Bronchial epithelial cell (primary cell): ENCODE results near the gene MEI1. TPM values are rescaled to one million over a fixed set of nuclear protein-coding genes. Genes with fewer than 3 reads are reported as not detected.

Experiments used
- DNase-seq: peaks from one replicate; pipeline ENCODE4 v3.0.0-alpha.2; 2010; ENCODE audit warnings: low read depth
- FAIRE-seq: peaks from 2 replicates; lab custom pipeline; 2011; peaks lifted over from hg19 to GRCh38; lab: Jason Lieb, UNC
- H3K27me3 ChIP-seq: 2 replicates; pipeline ENCODE4 v1.5.1; 2011; ENCODE audit warnings: low read length; ENCODE audit not compliant: control insufficient read depth, insufficient read depth
- H3K36me3 ChIP-seq: 2 replicates; pipeline ENCODE4 v1.5.1; 2011; ENCODE audit warnings: low read length; ENCODE audit not compliant: control insufficient read depth, insufficient read depth
- H3K4me3 ChIP-seq: 2 replicates; pipeline ENCODE4 v1.5.1; 2011; ENCODE audit warnings: mild to moderate bottlenecking, low read depth, low read length, control low read depth
- total RNA-seq: library from RNA; depleted of rRNA; stranded (reverse); fragments of >200 nt; gene quantifications from 2 replicates; pipeline ENCODE4 v1.2.1, GENCODE V29; 2014
- TF ChIP-seq, protein P1 (sequence below): IDR thresholded peaks from 2 replicates; pipeline ENCODE4 v1.5.1; 2011; ENCODE audit warnings: mild to moderate bottlenecking, moderate library complexity, low read length, control low read depth, inconsistent platforms; ENCODE audit not compliant: insufficient read depth, severe bottlenecking

The MEI1 gene
- total RNA-seq, 1 donor from 2014 or later = not detected

DNA sequence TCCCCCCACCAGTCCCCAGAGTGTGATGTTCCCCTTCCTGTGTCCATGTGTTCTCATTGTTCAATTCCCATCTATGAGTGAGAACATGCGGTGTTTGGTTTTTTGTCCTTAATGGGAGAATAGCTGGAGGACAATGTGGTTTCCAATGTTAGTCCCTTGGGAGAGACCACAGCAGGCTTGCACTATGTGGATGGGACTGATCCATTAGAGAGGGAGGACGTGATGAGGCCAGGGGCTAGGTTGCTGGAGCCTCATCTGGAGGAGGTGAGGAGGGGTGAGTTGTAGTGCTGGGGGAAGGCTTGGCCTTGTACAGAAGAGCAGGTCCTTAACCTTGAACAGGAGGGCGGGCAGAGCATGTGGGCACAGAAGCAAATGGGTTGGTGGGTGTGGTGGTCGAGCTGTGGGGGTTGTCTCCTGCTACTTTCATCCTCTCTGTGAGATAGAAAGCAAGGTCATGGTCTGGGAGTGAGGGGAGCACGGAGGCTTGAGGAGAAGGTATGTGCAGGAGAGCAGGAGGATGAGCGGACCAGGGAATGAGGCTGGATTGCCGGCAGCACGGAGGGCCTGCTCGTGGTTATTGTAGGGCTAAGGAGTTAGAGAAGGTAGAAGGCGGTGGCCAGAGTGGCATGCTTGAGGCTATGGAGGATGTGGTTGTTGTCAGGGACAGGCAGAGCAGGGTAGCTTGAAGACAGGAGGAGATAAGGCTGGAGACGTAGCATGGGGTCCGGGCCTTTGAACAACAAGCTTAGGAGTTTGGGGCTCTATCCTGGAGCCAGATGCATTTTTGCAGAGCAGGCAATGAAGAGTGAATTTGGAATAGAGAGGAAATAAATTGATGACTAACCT, 122.4 kb downstream of the MEI1 start:
- H3K36me3 ChIP-seq = peaks cover 1% of the 10 kb centered on the region
- DNase-seq (no peak), FAIRE-seq (no peak)
- TF ChIP-seq, protein P1, sequence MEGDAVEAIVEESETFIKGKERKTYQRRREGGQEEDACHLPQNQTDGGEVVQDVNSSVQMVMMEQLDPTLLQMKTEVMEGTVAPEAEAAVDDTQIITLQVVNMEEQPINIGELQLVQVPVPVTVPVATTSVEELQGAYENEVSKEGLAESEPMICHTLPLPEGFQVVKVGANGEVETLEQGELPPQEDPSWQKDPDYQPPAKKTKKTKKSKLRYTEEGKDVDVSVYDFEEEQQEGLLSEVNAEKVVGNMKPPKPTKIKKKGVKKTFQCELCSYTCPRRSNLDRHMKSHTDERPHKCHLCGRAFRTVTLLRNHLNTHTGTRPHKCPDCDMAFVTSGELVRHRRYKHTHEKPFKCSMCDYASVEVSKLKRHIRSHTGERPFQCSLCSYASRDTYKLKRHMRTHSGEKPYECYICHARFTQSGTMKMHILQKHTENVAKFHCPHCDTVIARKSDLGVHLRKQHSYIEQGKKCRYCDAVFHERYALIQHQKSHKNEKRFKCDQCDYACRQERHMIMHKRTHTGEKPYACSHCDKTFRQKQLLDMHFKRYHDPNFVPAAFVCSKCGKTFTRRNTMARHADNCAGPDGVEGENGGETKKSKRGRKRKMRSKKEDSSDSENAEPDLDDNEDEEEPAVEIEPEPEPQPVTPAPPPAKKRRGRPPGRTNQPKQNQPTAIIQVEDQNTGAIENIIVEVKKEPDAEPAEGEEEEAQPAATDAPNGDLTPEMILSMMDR = no peak
- no peak overlapping the region for H3K4me3 ChIP-seq
- H3K27me3 ChIP-seq = no peaks in the 10 kb centered on the region

DNA sequence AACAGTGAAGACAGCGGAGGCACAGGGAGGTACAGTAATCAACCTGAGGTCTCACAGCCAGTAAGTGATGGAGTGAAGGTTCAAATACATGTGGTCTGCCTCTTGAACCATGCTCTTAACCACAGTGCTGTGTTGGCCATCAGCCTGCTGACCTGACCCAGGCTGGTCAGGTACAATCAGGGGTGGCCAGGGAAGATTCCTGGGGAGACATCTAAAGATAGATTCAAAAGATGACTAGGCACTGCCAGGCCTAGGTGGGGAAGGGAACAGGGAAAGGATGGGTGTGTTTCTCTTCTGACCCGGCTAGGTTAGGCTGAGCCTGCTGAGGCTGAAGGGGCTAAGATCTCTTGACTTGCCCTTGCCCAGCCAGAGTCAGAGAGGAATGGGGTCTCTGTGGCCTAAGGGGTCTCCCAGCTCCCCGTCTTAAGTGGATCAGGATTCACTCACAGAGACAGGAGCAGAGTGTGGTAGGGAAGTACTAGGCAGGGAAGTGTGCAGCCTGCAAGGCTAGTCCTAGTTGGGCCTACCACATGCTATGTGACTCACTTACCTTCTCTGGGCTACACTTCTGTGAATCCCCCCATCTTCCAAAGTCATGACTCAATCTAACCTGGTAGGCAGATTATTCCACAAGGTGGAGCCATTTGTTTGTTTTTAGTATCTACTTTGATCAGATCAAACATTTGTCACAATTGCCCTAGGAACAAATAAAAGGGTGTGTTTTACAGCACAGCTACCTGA, 123.2 kb downstream of the MEI1 start:
- TF ChIP-seq, protein P1 = peak; percentile 28
- DNase-seq = peak; percentile 87
- Histone ChIP-seq H3K36me3 (peaks cover 1% of the 10 kb centered on the region), H3K4me3 (no peak overlapping the region), H3K27me3 (no peaks in the 10 kb centered on the region)
- peak; percentile 79 for FAIRE-seq

DNA sequence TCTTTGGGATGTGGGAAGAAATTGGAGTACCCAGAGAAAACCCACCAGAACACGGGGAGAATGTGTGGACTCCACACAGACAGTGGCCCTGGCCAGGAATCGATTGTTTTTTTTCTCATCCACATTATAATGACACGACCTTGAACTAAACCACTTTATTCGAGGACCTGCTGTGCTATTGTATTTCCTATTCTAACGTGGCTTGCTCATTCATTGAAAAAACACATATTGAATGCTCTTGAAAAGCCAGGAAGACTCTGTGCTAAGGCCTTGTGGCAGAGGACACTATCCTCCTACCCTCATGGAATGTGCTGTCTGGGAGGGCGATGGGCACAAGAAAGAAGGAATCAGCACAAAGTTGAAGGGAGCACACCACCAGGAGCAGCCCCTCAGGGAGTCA, 124.5 kb downstream of the MEI1 start:
- Histone ChIP-seq H3K36me3 (peaks cover 1% of the 10 kb centered on the region), H3K4me3 (no peak overlapping the region), H3K27me3 (no peaks in the 10 kb centered on the region)
- peak; percentile 62 for FAIRE-seq
- DNase-seq = no peak
- TF ChIP-seq, protein P1 = no peak

DNA sequence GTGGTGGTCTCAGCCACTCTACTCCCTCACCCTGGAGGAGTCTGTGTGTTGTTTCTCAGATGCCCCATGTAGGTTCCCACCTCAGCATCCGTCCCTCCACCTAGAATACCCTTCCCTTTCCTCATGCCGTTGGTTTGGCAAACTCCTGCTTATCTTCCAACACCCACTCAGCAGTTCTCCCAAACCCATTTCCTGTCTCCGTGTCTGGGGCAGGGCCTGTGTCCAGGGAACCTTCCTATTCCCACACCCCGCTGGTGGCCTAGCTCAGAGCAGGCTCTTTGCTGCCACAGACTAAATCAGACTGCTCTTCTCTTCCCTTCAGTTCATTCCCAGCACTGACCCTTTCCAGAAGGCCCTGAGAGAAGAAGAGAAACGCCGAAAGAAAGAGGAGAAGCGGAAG, 126.1 kb downstream of the MEI1 start:
- FAIRE-seq (no peak), DNase-seq (no peak)
- Histone ChIP-seq H3K36me3 (peaks cover 1% of the 10 kb centered on the region), H3K27me3 (no peaks in the 10 kb centered on the region), H3K4me3 (no peak overlapping the region)
- TF ChIP-seq, protein P1 = no peak

DNA sequence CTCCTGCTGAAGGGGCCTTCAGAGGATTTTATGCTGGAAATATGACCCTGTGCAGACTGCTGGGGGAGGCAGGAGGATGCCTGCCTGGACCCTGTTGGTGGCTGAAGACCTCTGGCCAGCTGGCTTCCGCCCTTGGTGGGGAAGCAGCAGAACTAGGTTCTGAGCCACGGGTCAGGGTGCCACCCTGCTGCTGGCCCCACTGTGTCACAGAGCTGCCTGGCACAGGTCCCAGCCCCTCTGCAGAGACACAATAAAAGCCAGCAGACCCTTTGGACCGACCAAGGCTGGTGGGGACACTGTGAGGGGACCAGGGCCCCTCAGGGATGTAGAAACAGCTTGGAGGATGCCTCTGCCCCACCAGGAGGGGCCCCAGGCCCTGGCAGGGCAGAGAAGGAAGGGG, 126.7 kb downstream of the MEI1 start:
- no peak for FAIRE-seq
- Histone ChIP-seq H3K27me3 (no peaks in the 10 kb centered on the region), H3K36me3 (peaks cover 1% of the 10 kb centered on the region), H3K4me3 (no peak overlapping the region)
- TF ChIP-seq, protein P1 = no peak
- DNase-seq = no peak
